Adrenal gland (tissue), 12 donors: ENCODE data around the gene CRACR2A. TPM values are rescaled to one million over a fixed set of nuclear protein-coding genes. Genes with fewer than 3 reads are reported as not detected.

Source experiments
- DNase-seq, 7 donors: peaks; one replicate each; pipeline ENCODE4 v3.0.0-alpha.2; 2019 to 2020
- H3K27ac ChIP-seq, 5 donors: fragments of 200-600 bp; sonication (generic) in 4 of 5; 1 replicate in 3 of 5; 2 replicates in 2 of 5; pipeline versions ENCODE4 v1.5.1 to v1.8.0; 2016 to 2020; ENCODE audit warnings: mild to moderate bottlenecking in 1 of 5
- H3K27me3 ChIP-seq: fragments of 200-600 bp; 2 replicates; pipeline ENCODE4 v1.8.0; 2021
- H3K36me3 ChIP-seq, 2 donors: fragments of 200-600 bp; replicated peaks in 1 of 2; 1 replicate in 1 of 2; 2 replicates in 1 of 2; pipeline versions ENCODE4 v1.5.1 to v1.8.0; 2018 to 2022
- H3K4me1 ChIP-seq, 2 donors: fragments of 200-600 bp; replicated peaks in 1 of 2; 1 replicate in 1 of 2; 2 replicates in 1 of 2; pipeline versions ENCODE4 v1.5.1 to v1.8.0; 2018 to 2021
- H3K4me3 ChIP-seq, 4 donors: fragments of 200-600 bp; sonication (generic) in 3 of 4; one replicate each; pipeline ENCODE4 v1.5.1; 2016 to 2018
- H3K9me3 ChIP-seq, 3 donors: fragments of 200-600 bp; sonication (generic) in 1 of 3; replicated peaks in 1 of 3; 1 replicate in 2 of 3; 2 replicates in 1 of 3; pipeline versions ENCODE4 v1.5.1 to v1.8.0; 2016 to 2021
- CTCF ChIP-seq, 6 experiments: fragments of 450-650 bp in 4 of 6; fragments of 200-600 bp in 2 of 6; sonication (generic) in 1 of 6; IDR thresholded peaks; 1 replicate in 5 of 6; 2 replicates in 1 of 6; pipeline versions ENCODE4 v1.5.1 to v1.8.0; 2016 to 2021; ENCODE audit warnings: antibody characterized with exemption in 6 of 6, mild to moderate bottlenecking in 2 of 6, moderate library complexity in 1 of 6
- POLR2A ChIP-seq, 2 donors: fragments of 450-650 bp; IDR thresholded peaks; one replicate each; pipeline ENCODE4 v1.6.1; 2017; ENCODE audit warnings: antibody characterized with exemption in 2 of 2, mild to moderate bottlenecking in 2 of 2, moderate library complexity in 1 of 2
- WGBS, 4 donors: extraction: QIAGEN DNeasy Blood & Tissue Kit in 2 of 4; methylation state at CpG; one replicate each; pipeline versions ENCODE4 v1.1.5 to v1.1.7; 2013 to 2017; 5-methylcytosine and 5-hydroxymethylcytosine counted together
- intact Hi-C, 2 donors: fragments of 100-400 bp; cut with DNase I; formaldehyde crosslinking; loops; one replicate each; pipeline versions ENCODE4 v1.14.1 to v1.15.0; 2022 to 2023
- polyA plus RNA-seq, 3 donors: library from polyadenylated mRNA; stranded (reverse); fragments of 200-250 nt in 2 of 3; fragments of 350-450 nt in 1 of 3; fragmentation: Illumina TruSeq in 1 of 3; extraction: RNeasy Lipid Tissue Mini Kit (QIAGEN cat#74804) in 1 of 3; gene quantifications; one replicate each; pipeline ENCODE4 v1.2.3, GENCODE V29; 2013 to 2014
- total RNA-seq, 9 donors: library from RNA; depleted of rRNA in 4 of 9; stranded (reverse); fragments of >200 nt in 4 of 9; fragments of 120-200 nt in 1 of 9; fragmentation: NEBNext Ultra II Directional in 1 of 9; extraction: Animal tissue kit (Norgen Biotek cat#: 25700) in 1 of 9; gene quantifications; one replicate each; pipeline versions ENCODE4 v1.1.0 to v1.2.4, GENCODE V29; 2013 to 2023
- donor health status: healthy with polysubstance abuse.
- donor health status: Bipolar disorder and iron deficiency.
- donor health status: DM: yes; HTN: yes; CAD: no.
- donor health status: DM: no; HTN: no; CAD: no.
- donor health status: DM: no; HTN: no; CAD: no.
- donor health status: DM: yes; HTN: yes; CAD: no.

The CRACR2A gene
- total and polyA plus RNA-seq, 12 donors = 0.50 to 3.5 (median 2.0) TPM

GRCh38 chr12:3759878-3760277 is 7.0 kb upstream of the CRACR2A start:
- Histone ChIP-seq H3K4me3 (no peak overlapping the region), H3K9me3 (no peaks in the 10 kb centered on the region), H3K36me3 (no peaks in the 10 kb centered on the region), H3K4me1 (no peaks in the 10 kb centered on the region), H3K27me3 (no peaks in the 10 kb centered on the region), H3K27ac (no peak overlapping the region)
- DNase-seq = no peak
- 49 to 65% (median 55%) methylated on average over 2 of the region's 2 CpGs for WGBS, 4 donors
- TF ChIP-seq CTCF (IDR thresholded peaks at IDR 0.05) (no peak), POLR2A (IDR thresholded peaks at IDR 0.05) (no peak)
- intact Hi-C loops = no loop called here

GRCh38 chr12:3757261-3757660 is 4.4 kb upstream of the CRACR2A start:
- intact Hi-C loops = no loop called here
- 73 to 91% (median 84%) methylated on average over 2 of the region's 2 CpGs for WGBS, 4 donors
- H3K36me3 ChIP-seq = no peaks in the 10 kb centered on the region
- H3K9me3 ChIP-seq = no peaks in the 10 kb centered on the region
- no peak for TF ChIP-seq POLR2A (IDR thresholded peaks at IDR 0.05)
- no peak for TF ChIP-seq CTCF (IDR thresholded peaks at IDR 0.05)
- no peak for DNase-seq
- H3K27ac ChIP-seq = no peak overlapping the region
- H3K4me1 ChIP-seq = peaks cover 0 to 10% of the 10 kb centered on the region in 2 donors
- H3K27me3 ChIP-seq = no peaks in the 10 kb centered on the region
- no peak overlapping the region for H3K4me3 ChIP-seq

- intact Hi-C loops = no loop called here
- Histone ChIP-seq H3K36me3 (no peaks in the 10 kb centered on the region), H3K4me3 (no peak overlapping the region), H3K27me3 (no peaks in the 10 kb centered on the region), H3K4me1 (peaks cover 0 to 10% of the 10 kb centered on the region in 2 donors), H3K9me3 (no peaks in the 10 kb centered on the region), H3K27ac (no peak overlapping the region)
- WGBS, 4 donors = 75 to 92% (median 81%) methylated on average over 3 of the region's 3 CpGs
- TF ChIP-seq POLR2A (IDR thresholded peaks at IDR 0.05) = no peak
- no peak for TF ChIP-seq CTCF (IDR thresholded peaks at IDR 0.05)
- no peak for DNase-seq
Measured at GRCh38 chr12:3755898-3756297, 3.0 kb upstream of the CRACR2A start.

- Histone ChIP-seq H3K9me3 (no peaks in the 10 kb centered on the region), H3K4me1 (peaks cover 0 to 10% of the 10 kb centered on the region in 2 donors), H3K27me3 (no peaks in the 10 kb centered on the region), H3K27ac (peak overlapping the region in 2 of 5 donors; percentile 66 to 67), H3K4me3 (peak overlapping the region in 1 of 4 donors; percentile 31), H3K36me3 (no peaks in the 10 kb centered on the region)
- 56 to 74% (median 71%) methylated on average over 9 of the region's 9 CpGs for WGBS, 4 donors
- DNase-seq = peak in 2 of 7 donors; percentile 6 to 33
- TF ChIP-seq CTCF (IDR thresholded peaks at IDR 0.05) = no peak
- no peak for TF ChIP-seq POLR2A (IDR thresholded peaks at IDR 0.05)
- intact Hi-C loops = no loop called here
Measured at GRCh38 chr12:3753544-3754284, 805 bp upstream of the CRACR2A start.
